WI38 (cell line): Measurements from ENCODE around the gene SPATA4.
"Not testable (repeated sequence)": the region's sequence is repeated elsewhere in the genome, so short reads cannot be mapped to it uniquely, and the experiment has no call there.

Source experiments
- H3K4me3 ChIP-seq: 2 replicates; pipeline ENCODE4 v1.5.1; 2011; ENCODE audit warnings: low read depth, mild to moderate bottlenecking, control low read depth, low read length
- TF ChIP-seq, protein P1 (sequence below): IDR thresholded peaks from 2 replicates; pipeline ENCODE4 v1.5.1; 2012; ENCODE audit warnings: low read depth, mild to moderate bottlenecking, control low read depth, low read length

Gene SPATA4

DNA sequence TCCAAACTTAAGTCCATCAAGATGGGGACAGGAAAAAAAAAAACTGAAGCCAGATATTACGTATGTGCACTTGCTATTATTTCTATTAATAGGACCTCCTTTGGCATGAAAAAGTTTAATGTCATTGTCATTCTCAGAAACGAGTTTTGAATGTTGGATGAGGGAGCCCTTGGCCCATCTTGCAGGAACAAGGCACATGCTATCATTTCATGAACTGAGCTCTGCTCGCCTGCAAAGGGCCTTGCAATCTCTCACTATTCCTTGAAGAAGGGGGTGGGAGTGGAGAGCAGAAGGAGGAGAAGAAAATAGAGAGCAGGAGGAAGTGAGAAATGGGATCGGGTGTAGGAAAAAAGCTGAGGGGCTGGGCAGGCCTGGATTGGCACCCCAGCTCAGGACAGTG is 34.3 kb upstream of the SPATA4 start:
- TF ChIP-seq, protein P1, sequence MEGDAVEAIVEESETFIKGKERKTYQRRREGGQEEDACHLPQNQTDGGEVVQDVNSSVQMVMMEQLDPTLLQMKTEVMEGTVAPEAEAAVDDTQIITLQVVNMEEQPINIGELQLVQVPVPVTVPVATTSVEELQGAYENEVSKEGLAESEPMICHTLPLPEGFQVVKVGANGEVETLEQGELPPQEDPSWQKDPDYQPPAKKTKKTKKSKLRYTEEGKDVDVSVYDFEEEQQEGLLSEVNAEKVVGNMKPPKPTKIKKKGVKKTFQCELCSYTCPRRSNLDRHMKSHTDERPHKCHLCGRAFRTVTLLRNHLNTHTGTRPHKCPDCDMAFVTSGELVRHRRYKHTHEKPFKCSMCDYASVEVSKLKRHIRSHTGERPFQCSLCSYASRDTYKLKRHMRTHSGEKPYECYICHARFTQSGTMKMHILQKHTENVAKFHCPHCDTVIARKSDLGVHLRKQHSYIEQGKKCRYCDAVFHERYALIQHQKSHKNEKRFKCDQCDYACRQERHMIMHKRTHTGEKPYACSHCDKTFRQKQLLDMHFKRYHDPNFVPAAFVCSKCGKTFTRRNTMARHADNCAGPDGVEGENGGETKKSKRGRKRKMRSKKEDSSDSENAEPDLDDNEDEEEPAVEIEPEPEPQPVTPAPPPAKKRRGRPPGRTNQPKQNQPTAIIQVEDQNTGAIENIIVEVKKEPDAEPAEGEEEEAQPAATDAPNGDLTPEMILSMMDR, result no peak

DNA sequence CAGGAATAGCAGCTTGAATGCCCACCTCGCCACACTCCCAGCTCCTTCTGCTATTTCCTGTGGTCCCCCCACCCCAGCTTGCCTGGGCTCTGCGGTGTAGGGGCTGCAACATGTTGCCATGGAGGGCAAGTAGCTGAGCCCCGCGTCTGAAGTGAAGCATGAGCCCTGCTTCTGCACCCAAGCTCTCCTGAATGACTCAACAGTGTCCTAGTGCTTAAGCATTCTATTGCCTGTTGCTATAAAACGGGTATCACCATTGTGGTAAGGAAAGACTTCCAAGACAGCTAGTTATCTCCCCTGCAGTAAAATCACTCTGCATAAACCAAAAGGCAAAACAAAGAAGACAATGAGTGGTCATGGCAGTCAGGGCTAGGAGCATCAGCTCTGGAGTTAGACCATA is 31.4 kb upstream of the SPATA4 start:
- no peak overlapping the region for H3K4me3 ChIP-seq
- TF ChIP-seq, protein P1, result no peak

More for the DNA sequence above, 34.3 kb upstream of the SPATA4 start:
- no peak overlapping the region for H3K4me3 ChIP-seq

DNA sequence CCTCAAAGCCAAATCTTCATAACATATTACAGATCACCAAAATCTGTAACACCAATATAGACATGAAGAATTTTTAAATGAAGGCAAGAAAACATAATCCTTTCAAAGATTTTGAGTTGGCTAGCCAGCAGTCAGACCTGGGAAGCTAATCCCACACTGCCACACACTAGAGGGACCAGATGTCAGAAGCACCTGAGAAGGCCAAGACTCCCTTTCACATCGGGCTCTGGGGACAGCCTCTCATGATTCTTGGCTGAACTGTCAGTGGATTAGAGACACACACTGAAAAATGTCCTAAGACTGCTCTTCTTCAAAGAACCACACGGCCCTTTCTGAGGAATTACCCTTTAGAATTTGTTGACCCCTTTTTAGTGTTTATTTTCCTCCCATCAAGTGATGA is 28.2 kb upstream of the SPATA4 start:
- TF ChIP-seq, protein P1, result no peak
- no peak overlapping the region for H3K4me3 ChIP-seq

DNA sequence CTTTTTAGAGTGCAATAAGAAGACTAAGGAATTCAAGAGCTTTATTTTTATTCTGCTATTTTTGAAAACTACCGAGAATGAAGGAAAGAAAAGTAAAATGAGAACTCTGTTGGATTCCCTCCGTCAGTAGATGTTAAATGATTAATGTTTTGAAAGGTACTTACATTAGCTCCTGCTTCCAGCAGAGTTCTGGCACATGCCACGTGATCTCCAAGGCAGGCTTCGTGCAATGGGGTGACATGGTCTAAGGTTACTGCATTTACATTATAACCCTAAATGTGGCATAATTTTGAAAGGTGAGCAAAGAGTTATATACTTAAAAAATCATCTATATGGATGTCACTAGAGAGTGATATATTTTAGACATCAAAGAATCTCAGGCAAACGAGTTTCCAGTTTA is 26.8 kb upstream of the SPATA4 start:
- TF ChIP-seq, protein P1, result no peak
- H3K4me3 ChIP-seq, result no peak overlapping the region

DNA sequence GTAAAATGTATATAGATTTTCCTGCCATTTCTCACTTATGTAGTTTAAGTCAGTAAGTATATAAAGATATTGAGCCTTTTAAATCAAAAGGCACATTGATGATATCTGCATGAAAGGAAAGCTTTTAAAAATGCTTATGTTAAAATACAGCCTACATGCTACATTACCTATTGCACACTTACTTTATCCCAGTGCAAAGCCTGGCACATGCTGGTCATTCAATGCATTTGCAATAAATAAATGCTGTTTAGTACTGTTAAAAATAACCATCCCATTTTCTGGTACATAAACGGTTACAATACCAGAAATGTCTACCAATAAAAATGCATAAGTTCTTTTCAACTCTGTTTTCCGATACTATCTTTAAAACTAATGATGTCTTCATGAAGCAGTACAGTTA is 22.1 kb upstream of the SPATA4 start:
- TF ChIP-seq, protein P1, result no peak
- no peak overlapping the region for H3K4me3 ChIP-seq

DNA sequence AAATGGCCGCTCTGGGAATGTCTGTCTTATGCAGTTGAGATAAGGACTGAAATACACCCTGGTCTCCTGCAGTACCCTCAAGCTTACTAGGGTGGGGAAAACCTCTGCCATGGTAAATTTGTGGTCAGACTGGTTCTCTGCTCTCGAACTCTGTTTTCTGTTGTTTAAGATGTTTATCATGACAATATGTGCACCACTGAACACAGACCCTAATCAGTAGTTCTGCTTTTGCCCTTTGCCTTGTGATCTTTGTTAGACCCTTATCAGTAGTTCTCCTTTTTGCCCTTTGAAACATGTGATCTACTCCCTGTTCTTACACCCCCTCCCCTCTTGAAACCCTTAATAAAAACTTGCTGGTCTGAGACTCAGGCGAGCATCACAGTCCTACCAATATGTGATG is 17.0 kb upstream of the SPATA4 start:
- not testable (repeated sequence) for H3K4me3 ChIP-seq

DNA sequence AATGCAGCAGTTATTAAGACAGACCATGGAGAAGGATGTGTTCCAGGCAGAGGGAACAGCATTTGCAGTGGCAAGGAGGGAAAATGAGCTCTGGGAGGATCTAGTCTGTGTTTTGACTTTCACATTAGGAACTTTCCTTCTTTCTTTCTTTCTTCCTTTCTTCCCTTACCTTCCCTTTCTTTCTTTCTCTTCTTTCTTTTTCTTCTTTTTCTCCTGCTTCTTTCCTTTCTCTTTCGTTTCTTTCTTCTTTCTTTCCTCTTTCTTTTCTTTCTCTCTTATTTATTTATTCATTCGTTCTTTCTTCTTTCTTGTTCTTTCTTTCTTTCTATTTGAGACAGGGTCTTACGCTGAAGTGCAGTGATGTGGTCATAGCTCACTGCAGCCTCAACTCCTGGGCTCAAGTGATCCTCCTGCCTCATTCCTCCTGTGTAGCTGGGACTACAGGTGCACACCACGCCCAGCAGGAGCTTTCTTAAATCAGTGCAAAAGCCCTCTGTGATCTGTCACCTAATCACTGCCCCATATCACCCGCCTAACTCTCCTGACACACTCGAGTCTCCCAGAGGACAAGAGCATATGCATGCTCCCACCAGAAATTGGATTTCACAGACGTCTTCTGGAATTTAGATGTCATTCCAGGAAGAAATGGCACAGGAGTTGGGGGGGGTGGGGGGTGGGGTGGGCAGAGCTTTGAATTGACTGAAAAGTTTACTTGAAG is 15.4 kb upstream of the SPATA4 start:
- TF ChIP-seq, protein P1, result no peak

DNA sequence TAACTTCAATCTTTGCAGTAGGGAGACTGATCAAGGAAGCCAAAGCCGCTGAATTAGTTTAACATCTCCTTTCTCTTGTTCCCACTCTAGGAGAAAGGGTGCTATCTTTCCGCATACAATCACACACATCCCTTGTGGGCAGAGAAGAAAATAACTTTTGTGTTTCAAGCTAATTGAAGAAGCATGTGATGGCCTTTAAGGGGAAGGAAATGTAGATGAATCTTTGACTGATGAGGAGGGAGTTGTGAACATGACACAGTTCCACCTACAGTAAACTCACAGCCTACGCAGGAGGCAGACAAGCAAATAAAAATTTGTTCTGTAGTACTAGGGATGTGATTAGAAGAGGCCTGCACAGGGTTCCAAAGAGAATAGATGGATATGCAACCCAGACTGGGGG is 14.7 kb upstream of the SPATA4 start:
- TF ChIP-seq, protein P1, result no peak

More for the DNA sequence above, 15.4 kb upstream of the SPATA4 start:
- H3K4me3 ChIP-seq, result no peak overlapping the region

More for the DNA sequence above, 14.7 kb upstream of the SPATA4 start:
- H3K4me3 ChIP-seq, result no peak overlapping the region
